Keratinocyte (primary cell): ENCODE data around the gene AGBL3. TPM values are rescaled to one million over a fixed set of nuclear protein-coding genes. Genes with fewer than 3 reads are reported as not detected.

Source experiments
- DNase-seq: peaks from one replicate; pipeline ENCODE4 v3.0.0-alpha.2; 2011; ENCODE audit warnings: low read depth, missing footprints, low spot score
- FAIRE-seq: peaks from 2 replicates; lab custom pipeline; 2011; peaks lifted over from hg19 to GRCh38; lab: Jason Lieb, UNC
- H2AFZ ChIP-seq: 2 replicates; pipeline ENCODE4 v1.6.0; 2012; ENCODE audit warnings: low read length, control low read depth, inconsistent platforms; ENCODE audit not compliant: control insufficient read depth
- H3K27ac ChIP-seq: 2 replicates; pipeline ENCODE4 v1.5.1; 2011; ENCODE audit warnings: low read length; ENCODE audit not compliant: control insufficient read depth, insufficient read depth
- H3K27me3 ChIP-seq: 3 replicates; pipeline ENCODE4 v1.6.0; 2011; ENCODE audit warnings: low read length; ENCODE audit not compliant: control insufficient read depth, insufficient read depth; ENCODE audit errors: extremely low read depth
- H3K36me3 ChIP-seq, 2 experiments: 2 replicates in 1 of 2; 3 replicates in 1 of 2; pipeline ENCODE4 v1.5.1; 2011; ENCODE audit warnings: low read length in 2 of 2, mild to moderate bottlenecking in 1 of 2; ENCODE audit not compliant: control insufficient read depth in 2 of 2, insufficient read depth in 2 of 2; ENCODE audit errors: extremely low read depth in 1 of 2
- H3K4me1 ChIP-seq: 3 replicates; pipeline ENCODE4 v1.5.1; 2011; ENCODE audit warnings: low read length; ENCODE audit not compliant: control insufficient read depth, insufficient read depth; ENCODE audit errors: extremely low read depth
- H3K4me2 ChIP-seq: 3 replicates; pipeline ENCODE4 v1.6.0; 2011; ENCODE audit warnings: low read depth, low read length; ENCODE audit not compliant: control insufficient read depth, insufficient read depth; ENCODE audit errors: extremely low read depth
- H3K4me3 ChIP-seq, 3 experiments: fragments of 200-600 bp in 1 of 3; sonication (generic) in 1 of 3; 2 replicates in 2 of 3; 3 replicates in 1 of 3; pipeline ENCODE4 v1.5.1; 2011 to 2016; ENCODE audit warnings: low read length in 3 of 3, mild to moderate bottlenecking in 3 of 3, control low read depth in 2 of 3, inconsistent platforms in 1 of 3, low read depth in 1 of 3, mixed read lengths in 1 of 3, mixed run types in 1 of 3, moderate library complexity in 1 of 3; ENCODE audit not compliant: control insufficient read depth in 2 of 3, insufficient read depth in 2 of 3; ENCODE audit errors: extremely low read depth in 1 of 3
- H3K79me2 ChIP-seq: 2 replicates; pipeline ENCODE4 v1.6.0; 2012; ENCODE audit warnings: low read length; ENCODE audit not compliant: control insufficient read depth, insufficient read depth
- H3K9ac ChIP-seq: 3 replicates; pipeline ENCODE4 v1.6.0; 2011; ENCODE audit warnings: low read length; ENCODE audit not compliant: control insufficient read depth, insufficient read depth; ENCODE audit errors: extremely low read depth
- H3K9me1 ChIP-seq: 3 replicates; pipeline ENCODE4 v1.6.0; 2011; ENCODE audit warnings: low read length; ENCODE audit not compliant: control insufficient read depth, insufficient read depth; ENCODE audit errors: extremely low read depth
- H3K9me3 ChIP-seq: 2 replicates; pipeline ENCODE4 v1.5.1; 2012; ENCODE audit warnings: low read depth, low read length; ENCODE audit not compliant: control insufficient read depth
- H4K20me1 ChIP-seq: 3 replicates; pipeline ENCODE4 v1.6.0; 2011; ENCODE audit warnings: low read length; ENCODE audit not compliant: control insufficient read depth, insufficient read depth; ENCODE audit errors: extremely low read depth
- CTCF ChIP-seq, 3 experiments: IDR thresholded peaks in 1 of 3; conservative IDR thresholded peaks in 1 of 3; optimal IDR thresholded peaks in 1 of 3; 2 replicates in 2 of 3; 3 replicates in 1 of 3; pipeline versions ENCODE3 to v1.5.1; 2011; ENCODE audit warnings: low read length in 3 of 3, mild to moderate bottlenecking in 3 of 3, moderate library complexity in 2 of 3, control low read depth in 1 of 3, inconsistent platforms in 1 of 3; ENCODE audit not compliant: insufficient read depth in 2 of 3; ENCODE audit errors: extremely low read depth in 1 of 3
- EZH2 ChIP-seq: IDR thresholded peaks from one replicate; pipeline ENCODE4 v1.6.1; 2012; ENCODE audit warnings: inconsistent platforms, mild to moderate bottlenecking, low read length, moderate library complexity
- dilution Hi-C: fragments of 300-500 bp; cut with MboI; formaldehyde crosslinking; loops from one replicate; pipeline ENCODE4 v1.7.0; 2020; ENCODE audit warnings: low sequenced_read_pairs; ENCODE audit not compliant: extremely low pct_ligation_motif_present
- polyA plus RNA-seq, 5 experiments: library from polyadenylated mRNA; depleted of rRNA in 3 of 5; stranded (reverse) in 3 of 5; stranded (forward) in 1 of 5; unstranded in 1 of 5; fragments of >200 nt; gene quantifications; 1 replicate in 1 of 5; 2 replicates in 3 of 5; 3 replicates in 1 of 5; pipeline versions ENCODE4 v1.2.1 to v1.2.3, GENCODE V29; 2011 to 2012; ENCODE audit warnings: missing spikeins in 2 of 5, low read depth in 1 of 5, low replicate concordance in 1 of 5

AGBL3 gene
- polyA plus RNA-seq, 1 donor (not counting 4 experiments of a cell fraction or from before 2014, with no cell fraction given), result 0.97 TPM

- Histone ChIP-seq H3K27me3 (no peaks in the 10 kb centered on the region), H2AFZ (no peak overlapping the region), H3K36me3 (peaks cover 12 to 16% of the 10 kb centered on the region in 2 experiments), H3K27ac (no peak overlapping the region), H4K20me1 (no peaks in the 10 kb centered on the region), H3K79me2 (no peaks in the 10 kb centered on the region), H3K9me3 (no peaks in the 10 kb centered on the region), H3K4me2 (no peak overlapping the region), H3K4me3 (no peak overlapping the region), H3K9ac (no peak overlapping the region), H3K9me1 (peaks cover 2% of the 10 kb centered on the region), H3K4me1 (peaks cover 7% of the 10 kb centered on the region)
- DNase-seq (no peak), FAIRE-seq (no peak)
- dilution Hi-C loops, result loop anchor here (25.0 kb wide), 1 partner anchor 174 kb away; the partner anchor contains the start of gene AGBL3
- TF ChIP-seq EZH2 (no peak), CTCF (optimal IDR thresholded peaks at IDR 0.05 in 1 of 3, IDR thresholded peaks at IDR 0.05 in 1 of 3, conservative IDR thresholded peaks at IDR 0.05 in 1 of 3; ENCODE audit: extremely low read depth in 1 of 3, insufficient read depth in 2 of 3, low read length in 3 of 3) (no peak)
These were observed 175.4 kb downstream of the AGBL3 start for GRCh38 chr7:135161669-135162068.

- H4K20me1 ChIP-seq, result no peaks in the 10 kb centered on the region
- no peaks in the 10 kb centered on the region for H3K27me3 ChIP-seq
- no peak overlapping the region for H3K4me3 ChIP-seq
- H3K9ac ChIP-seq, result no peak overlapping the region
- no peak overlapping the region for H2AFZ ChIP-seq
- DNase-seq (no peak), FAIRE-seq (no peak)
- TF ChIP-seq CTCF (optimal IDR thresholded peaks at IDR 0.05 in 1 of 3, IDR thresholded peaks at IDR 0.05 in 1 of 3, conservative IDR thresholded peaks at IDR 0.05 in 1 of 3; ENCODE audit: extremely low read depth in 1 of 3, insufficient read depth in 2 of 3, low read length in 3 of 3) (no peak), EZH2 (no peak)
- no peaks in the 10 kb centered on the region for H3K9me3 ChIP-seq
- dilution Hi-C loops, result loop anchor here (25.0 kb wide), 1 partner anchor 175 kb away; the partner anchor contains the start of gene AGBL3
- peaks cover 7% of the 10 kb centered on the region for H3K4me1 ChIP-seq
- H3K27ac ChIP-seq, result no peak overlapping the region
- no peak overlapping the region for H3K4me2 ChIP-seq
- peaks cover 4% of the 10 kb centered on the region for H3K79me2 ChIP-seq
- peaks cover 2% of the 10 kb centered on the region for H3K9me1 ChIP-seq
- H3K36me3 ChIP-seq, result peaks cover 20 to 22% of the 10 kb centered on the region in 2 experiments
These were observed 176.2 kb downstream of the AGBL3 start for GRCh38 chr7:135162382-135163001.
